Neuronal stem cell (in vitro differentiated cells): Measurements from ENCODE around the gene HGS.
"Not testable (repeated sequence)": the region's sequence is repeated elsewhere in the genome, so short reads cannot be mapped to it uniquely, and the experiment has no call there.

ENCODE experiments used
- DNase-seq: peaks from one replicate; pipeline ENCODE4 v3.0.0-alpha.2; 2013; ENCODE audit warnings: low spot score
- H2AFZ ChIP-seq: one replicate; pipeline ENCODE4 v1.6.1; 2013; ENCODE audit warnings: mild to moderate bottlenecking, low read length, inconsistent platforms
- H2AK5ac ChIP-seq: 2 replicates; pipeline ENCODE4 v1.6.1; 2013; ENCODE audit warnings: low read depth, mild to moderate bottlenecking, inconsistent platforms, low read length, moderate library complexity, mixed read lengths
- H2BK120ac ChIP-seq: 2 replicates; pipeline ENCODE4 v1.6.1; 2013; ENCODE audit warnings: low read depth, mild to moderate bottlenecking, inconsistent platforms, low read length, moderate library complexity, mixed read lengths
- H2BK12ac ChIP-seq: one replicate; pipeline ENCODE4 v1.6.1; 2013; ENCODE audit warnings: low read length, inconsistent platforms
- H2BK15ac ChIP-seq: 2 replicates; pipeline ENCODE4 v1.6.1; 2013; ENCODE audit warnings: mild to moderate bottlenecking, low read length, inconsistent platforms, mixed read lengths
- H2BK5ac ChIP-seq: one replicate; pipeline ENCODE4 v1.6.1; 2013; ENCODE audit warnings: inconsistent platforms, mild to moderate bottlenecking, low read length, moderate library complexity
- H3K14ac ChIP-seq: one replicate; pipeline ENCODE4 v1.6.1; 2013; ENCODE audit warnings: low read length, inconsistent platforms
- H3K18ac ChIP-seq: 2 replicates; pipeline ENCODE4 v1.6.1; 2013; ENCODE audit warnings: low read length, inconsistent platforms
- H3K23ac ChIP-seq: 2 replicates; pipeline ENCODE4 v1.6.1; 2013; ENCODE audit warnings: low read depth, mild to moderate bottlenecking, mixed read lengths, low read length, inconsistent platforms; ENCODE audit not compliant: poor library complexity
- H3K27ac ChIP-seq: replicated peaks from 3 replicates; pipeline ENCODE4 v1.5.1; 2013; ENCODE audit warnings: low read length, inconsistent platforms
- H3K27me3 ChIP-seq, 3 experiments: 2 replicates each; pipeline ENCODE4 v1.6.1; 2013; ENCODE audit warnings: low read length in 3 of 3, mild to moderate bottlenecking in 2 of 3, inconsistent platforms in 1 of 3, low read depth in 1 of 3, mixed read lengths in 1 of 3, moderate library complexity in 1 of 3; ENCODE audit not compliant: control insufficient read depth in 3 of 3, insufficient read depth in 3 of 3
- H3K36me3 ChIP-seq, 2 donors: replicated peaks in 1 of 2; 2 replicates each; pipeline ENCODE4 v1.6.1; 2013; ENCODE audit warnings: low read length in 2 of 2; ENCODE audit not compliant: control insufficient read depth in 2 of 2, insufficient read depth in 2 of 2
- H3K4ac ChIP-seq: 2 replicates; pipeline ENCODE4 v1.6.1; 2013; ENCODE audit warnings: inconsistent platforms, mild to moderate bottlenecking, low read length, moderate library complexity
- H3K4me1 ChIP-seq, 2 donors: 1 replicate in 1 of 2; 2 replicates in 1 of 2; pipeline ENCODE4 v1.6.1; 2013; ENCODE audit warnings: low read length in 2 of 2, low read depth in 1 of 2; ENCODE audit not compliant: control insufficient read depth in 2 of 2, insufficient read depth in 1 of 2
- H3K4me2 ChIP-seq: one replicate; pipeline ENCODE4 v1.6.1; 2013; ENCODE audit warnings: mild to moderate bottlenecking, low read length, inconsistent platforms; ENCODE audit not compliant: insufficient read depth, poor library complexity, severe bottlenecking
- H3K4me3 ChIP-seq, 2 donors: 2 replicates each; pipeline ENCODE4 v1.5.1; 2013; ENCODE audit warnings: low read length in 2 of 2, mild to moderate bottlenecking in 2 of 2, inconsistent platforms in 1 of 2, moderate library complexity in 1 of 2
- H3K79me1 ChIP-seq: one replicate; pipeline ENCODE4 v1.6.1; 2013; ENCODE audit warnings: low read depth, mild to moderate bottlenecking, inconsistent platforms, low read length, moderate library complexity
- H3K9ac ChIP-seq: one replicate; pipeline ENCODE4 v1.6.1; 2013; ENCODE audit warnings: mild to moderate bottlenecking, low read depth, low read length, inconsistent platforms; ENCODE audit not compliant: poor library complexity
- H3K9me3 ChIP-seq, 2 donors: replicated peaks in 1 of 2; 2 replicates each; pipeline versions ENCODE3 to v1.6.1; 2013; ENCODE audit warnings: low read length in 2 of 2, mild to moderate bottlenecking in 2 of 2, inconsistent platforms in 1 of 2, low read depth in 1 of 2, mixed read lengths in 1 of 2, moderate library complexity in 1 of 2; ENCODE audit not compliant: control insufficient read depth in 2 of 2, insufficient read depth in 1 of 2
- H4K8ac ChIP-seq: one replicate; pipeline ENCODE4 v1.6.1; 2013; ENCODE audit warnings: low read depth, mild to moderate bottlenecking, inconsistent platforms, low read length, moderate library complexity
- H4K91ac ChIP-seq: one replicate; pipeline ENCODE4 v1.6.1; 2013; ENCODE audit warnings: low read length, low read depth, mild to moderate bottlenecking, inconsistent platforms; ENCODE audit not compliant: poor library complexity
- WGBS, 2 donors: extraction: QIAGEN DNeasy Blood & Tissue Kit; methylation state at CpG; one replicate each; pipeline ENCODE4 v1.1.7; 2013; ENCODE audit warnings: missing lambda C conversion rate in 2 of 2, mixed read lengths in 1 of 2; ENCODE audit not compliant: insufficient read length in 2 of 2, insufficient replicate concordance in 1 of 2; ENCODE audit errors: extremely low coverage in 2 of 2; 5-methylcytosine and 5-hydroxymethylcytosine counted together

The HGS gene

DNA sequence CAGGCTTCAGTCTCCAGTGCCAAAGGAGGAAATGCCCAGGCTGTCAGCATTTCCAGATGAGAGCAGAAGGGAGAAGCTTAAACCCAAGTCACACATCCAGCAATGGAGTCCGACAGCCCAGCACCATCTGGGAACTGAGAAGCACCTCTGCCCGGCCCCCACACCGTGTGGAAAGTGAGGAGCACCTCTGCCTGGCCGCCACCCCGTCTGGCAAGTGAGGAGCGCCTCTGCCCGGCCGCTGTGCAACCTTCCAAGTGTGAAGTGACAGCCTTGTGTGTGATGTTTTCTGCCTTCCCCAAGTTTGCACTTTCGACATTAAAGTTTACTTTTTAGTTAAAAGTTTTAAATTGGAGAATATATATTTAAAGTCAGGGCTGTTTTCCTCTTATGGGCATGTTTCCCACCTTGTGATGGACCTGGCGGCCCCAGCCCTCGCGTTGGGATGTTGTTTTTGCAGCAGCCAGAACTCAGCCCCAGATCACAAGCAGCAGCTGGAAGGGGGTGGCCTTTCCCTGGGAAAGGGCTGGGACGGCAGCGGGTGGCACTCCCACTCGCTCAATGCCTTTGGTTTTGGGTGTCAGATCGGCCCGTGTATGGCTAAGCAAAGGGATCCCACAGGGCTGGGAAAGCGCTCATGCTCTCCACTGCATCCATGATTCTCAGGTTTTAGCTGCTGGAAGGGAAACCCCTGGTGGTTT is 10.1 kb upstream of the HGS start:
- Histone ChIP-seq H2BK12ac (no peak overlapping the region), H4K8ac (no peak overlapping the region), H3K18ac (no peak overlapping the region), H3K9ac (peak overlapping the region; percentile 44), H3K14ac (no peak overlapping the region), H3K9me3 (no peaks in the 10 kb centered on the region), H3K27ac (no peak overlapping the region), H2BK120ac (no peak overlapping the region), H3K4me2 (no peak overlapping the region), H2AK5ac (no peak overlapping the region), H3K27me3 (no peaks in the 10 kb centered on the region), H3K36me3 (peaks cover 44 to 69% of the 10 kb centered on the region in 2 donors), H3K4ac (no peak overlapping the region), H2AFZ (no peak overlapping the region), H3K79me1 (peaks cover 11% of the 10 kb centered on the region), H2BK15ac (no peak overlapping the region), H3K4me3 (no peak overlapping the region), H4K91ac (no peak overlapping the region), H3K23ac (no peak overlapping the region), H3K4me1 (no peaks in the 10 kb centered on the region), H2BK5ac (no peak overlapping the region)
- DNase-seq: no peak
- no CpG with 5 or more reads among the region's 18 CpGs for WGBS, 2 donors

DNA sequence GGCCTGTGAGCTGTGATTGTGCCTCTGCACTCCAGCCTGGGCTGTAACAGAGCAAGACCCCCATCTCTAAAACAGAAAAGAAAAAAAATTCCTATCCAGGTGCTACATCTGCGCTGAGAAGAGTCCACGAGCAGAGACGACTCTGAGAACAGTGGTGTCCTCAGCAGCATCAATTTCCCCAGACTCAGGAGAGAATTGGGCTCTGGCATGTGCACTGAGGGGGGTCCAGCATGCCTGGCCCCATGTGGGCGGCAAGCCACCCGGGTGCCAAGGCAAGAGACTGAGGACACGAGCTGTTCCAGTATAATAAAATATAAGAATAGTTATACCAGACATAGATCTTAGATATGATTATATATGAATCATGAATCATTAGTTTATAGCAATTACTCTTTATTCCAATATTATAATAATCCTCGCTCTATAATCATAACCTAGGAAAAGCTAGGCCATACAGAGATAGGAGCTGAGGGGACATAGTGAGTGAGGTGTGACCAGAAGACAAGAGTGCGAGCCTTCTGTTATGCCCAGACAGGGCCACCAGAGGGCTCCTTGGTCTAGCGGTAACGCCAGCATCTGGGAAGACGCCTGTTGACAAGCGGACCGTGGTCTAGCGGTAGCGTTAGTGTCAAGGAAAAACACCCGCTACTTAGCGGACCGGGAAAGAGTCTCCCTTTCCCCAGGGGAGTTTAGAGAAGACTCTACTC is 8.1 kb upstream of the HGS start:
- H2BK15ac ChIP-seq, H3K27ac ChIP-seq, H3K27me3 ChIP-seq, H3K4ac ChIP-seq, H2AFZ ChIP-seq, H3K9me3 ChIP-seq, H2BK12ac ChIP-seq, H2BK120ac ChIP-seq, H2BK5ac ChIP-seq, DNase-seq, H3K4me1 ChIP-seq, H3K4me3 ChIP-seq, H3K23ac ChIP-seq, H4K8ac ChIP-seq, H4K91ac ChIP-seq, H3K14ac ChIP-seq, H3K18ac ChIP-seq, H3K4me2 ChIP-seq, H2AK5ac ChIP-seq: not testable (repeated sequence)
- peaks cover 32 to 62% of the 10 kb centered on the region in 2 donors for H3K36me3 ChIP-seq
- H3K79me1 ChIP-seq: peaks cover 11% of the 10 kb centered on the region
- no CpG with 5 or more reads among the region's 18 CpGs for WGBS, 2 donors
- H3K9ac ChIP-seq: peak overlapping the region; percentile 24

DNA sequence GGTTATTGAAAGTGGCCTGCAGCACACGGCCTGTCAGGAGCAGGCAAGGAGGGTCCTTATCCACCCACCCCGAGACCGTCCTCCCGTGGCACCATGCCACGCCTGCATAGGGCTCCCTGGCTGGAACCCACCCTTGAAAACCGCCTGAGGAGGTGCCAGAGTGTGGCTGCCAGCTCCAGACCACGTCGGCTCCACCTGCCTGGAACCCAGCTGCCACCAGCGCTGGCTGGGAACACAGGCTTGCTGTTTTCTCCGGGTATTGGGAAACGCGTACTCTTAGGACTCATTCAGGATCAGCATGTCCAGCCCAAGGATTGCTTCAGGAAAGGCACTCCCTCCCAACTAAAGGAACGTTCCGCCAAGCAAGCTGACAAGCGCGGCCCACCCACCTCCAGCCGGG is 6.9 kb upstream of the HGS start:
- Histone ChIP-seq H2BK5ac (no peak overlapping the region), H3K18ac (peak overlapping the region; percentile 8), H3K23ac (peak overlapping the region; percentile 73), H3K79me1 (peaks cover 14% of the 10 kb centered on the region), H3K36me3 (peaks cover 26 to 62% of the 10 kb centered on the region in 2 donors), H3K4me2 (no peak overlapping the region), H3K4ac (no peak overlapping the region), H2BK12ac (peak overlapping the region; percentile 22), H2AK5ac (peak overlapping the region; percentile 37), H3K9me3 (peaks cover 0 to 2% of the 10 kb centered on the region in 2 donors), H3K27ac (no peak overlapping the region), H3K9ac (no peak overlapping the region), H2BK15ac (no peak overlapping the region), H3K14ac (peak overlapping the region; percentile 38), H2BK120ac (no peak overlapping the region), H2AFZ (no peak overlapping the region), H3K4me3 (peak overlapping the region in 1 of 2 donors; percentile 6), H4K91ac (no peak overlapping the region), H3K27me3 (no peaks in the 10 kb centered on the region), H3K4me1 (no peaks in the 10 kb centered on the region), H4K8ac (peak overlapping the region; percentile 82)
- DNase-seq: no peak
- no CpG with 5 or more reads among the region's 17 CpGs for WGBS, 2 donors

DNA sequence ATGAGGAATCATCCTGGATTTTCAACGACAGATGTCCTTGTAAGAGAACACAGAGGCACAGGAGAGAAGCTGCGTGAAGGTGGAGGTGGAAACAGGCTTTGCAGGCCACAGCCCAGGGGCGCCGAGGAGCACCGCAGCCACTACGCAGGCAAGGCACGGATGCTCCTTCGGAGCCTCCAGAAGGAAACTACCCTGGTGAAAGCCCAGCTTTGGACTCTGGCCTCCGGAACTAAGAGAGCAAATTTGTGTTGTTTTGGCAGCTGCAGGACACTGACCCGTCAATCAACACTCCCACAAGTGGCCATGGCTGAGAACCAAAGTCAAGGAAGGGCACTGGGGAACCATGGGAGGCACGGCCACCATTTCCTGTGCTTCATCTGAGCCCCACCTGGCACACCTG is 3.7 kb upstream of the HGS start:
- WGBS, 2 donors: no CpG with 5 or more reads among the region's 11 CpGs

More for the DNA sequence above, 3.7 kb upstream of the HGS start:
- Histone ChIP-seq H2BK12ac (no peak overlapping the region), H3K4me3 (no peak overlapping the region), H3K14ac (no peak overlapping the region), H3K27me3 (no peaks in the 10 kb centered on the region), H2AK5ac (no peak overlapping the region), H3K9me3 (peaks cover 0 to 2% of the 10 kb centered on the region in 2 donors), H2BK15ac (no peak overlapping the region), H3K36me3 (peaks cover 5 to 32% of the 10 kb centered on the region in 2 donors), H4K91ac (no peak overlapping the region), H3K4me2 (no peak overlapping the region), H3K18ac (no peak overlapping the region), H2AFZ (no peak overlapping the region), H3K4ac (no peak overlapping the region), H3K79me1 (peaks cover 25% of the 10 kb centered on the region), H3K9ac (no peak overlapping the region), H2BK120ac (no peak overlapping the region), H2BK5ac (no peak overlapping the region), H3K4me1 (peaks cover 9 to 12% of the 10 kb centered on the region in 2 donors), H4K8ac (no peak overlapping the region), H3K23ac (no peak overlapping the region), H3K27ac (no peak overlapping the region)
- no peak for DNase-seq
